ENCODE data around the gene PLEKHG3.

DNA sequence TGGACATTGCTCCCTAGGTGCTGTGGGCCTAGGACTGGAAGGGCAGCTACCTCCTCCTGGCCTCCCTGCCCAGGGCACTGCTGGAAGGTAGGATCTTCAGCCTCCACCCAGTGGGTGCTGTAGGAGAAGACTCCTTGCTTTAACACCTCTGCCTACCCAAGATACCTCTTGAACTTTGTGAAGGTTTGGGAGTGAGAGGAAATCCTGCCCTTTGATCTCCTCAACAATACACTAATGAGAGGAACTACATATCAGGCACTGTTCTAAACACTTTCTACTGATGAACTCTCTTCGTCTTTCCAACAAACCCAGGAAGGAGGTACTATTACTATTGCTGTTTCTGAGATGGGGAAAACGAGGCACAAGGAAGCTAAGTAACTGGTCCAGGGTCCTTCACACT lies 66.9 kb downstream of the PLEKHG3 start:
- TF ChIP-seq, protein P1, sequence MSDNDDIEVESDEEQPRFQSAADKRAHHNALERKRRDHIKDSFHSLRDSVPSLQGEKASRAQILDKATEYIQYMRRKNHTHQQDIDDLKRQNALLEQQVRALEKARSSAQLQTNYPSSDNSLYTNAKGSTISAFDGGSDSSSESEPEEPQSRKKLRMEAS (IDR thresholded peaks at IDR 0.05), result no peak
- TF ChIP-seq CEBPB (IDR thresholded peaks at IDR 0.05) (no peak), TCF12 (IDR thresholded peaks at IDR 0.05; ENCODE audit: low read depth) (no peak), NFIC (IDR thresholded peaks at IDR 0.05) (no peak), TAF1 (IDR thresholded peaks at IDR 0.05; ENCODE audit: low read depth) (no peak), FOXM1 (IDR thresholded peaks at IDR 0.05; ENCODE audit: borderline replicate concordance, low read depth) (no peak), EP300 (IDR thresholded peaks at IDR 0.05; ENCODE audit: borderline replicate concordance) (no peak)
- TF ChIP-seq, protein P2, sequence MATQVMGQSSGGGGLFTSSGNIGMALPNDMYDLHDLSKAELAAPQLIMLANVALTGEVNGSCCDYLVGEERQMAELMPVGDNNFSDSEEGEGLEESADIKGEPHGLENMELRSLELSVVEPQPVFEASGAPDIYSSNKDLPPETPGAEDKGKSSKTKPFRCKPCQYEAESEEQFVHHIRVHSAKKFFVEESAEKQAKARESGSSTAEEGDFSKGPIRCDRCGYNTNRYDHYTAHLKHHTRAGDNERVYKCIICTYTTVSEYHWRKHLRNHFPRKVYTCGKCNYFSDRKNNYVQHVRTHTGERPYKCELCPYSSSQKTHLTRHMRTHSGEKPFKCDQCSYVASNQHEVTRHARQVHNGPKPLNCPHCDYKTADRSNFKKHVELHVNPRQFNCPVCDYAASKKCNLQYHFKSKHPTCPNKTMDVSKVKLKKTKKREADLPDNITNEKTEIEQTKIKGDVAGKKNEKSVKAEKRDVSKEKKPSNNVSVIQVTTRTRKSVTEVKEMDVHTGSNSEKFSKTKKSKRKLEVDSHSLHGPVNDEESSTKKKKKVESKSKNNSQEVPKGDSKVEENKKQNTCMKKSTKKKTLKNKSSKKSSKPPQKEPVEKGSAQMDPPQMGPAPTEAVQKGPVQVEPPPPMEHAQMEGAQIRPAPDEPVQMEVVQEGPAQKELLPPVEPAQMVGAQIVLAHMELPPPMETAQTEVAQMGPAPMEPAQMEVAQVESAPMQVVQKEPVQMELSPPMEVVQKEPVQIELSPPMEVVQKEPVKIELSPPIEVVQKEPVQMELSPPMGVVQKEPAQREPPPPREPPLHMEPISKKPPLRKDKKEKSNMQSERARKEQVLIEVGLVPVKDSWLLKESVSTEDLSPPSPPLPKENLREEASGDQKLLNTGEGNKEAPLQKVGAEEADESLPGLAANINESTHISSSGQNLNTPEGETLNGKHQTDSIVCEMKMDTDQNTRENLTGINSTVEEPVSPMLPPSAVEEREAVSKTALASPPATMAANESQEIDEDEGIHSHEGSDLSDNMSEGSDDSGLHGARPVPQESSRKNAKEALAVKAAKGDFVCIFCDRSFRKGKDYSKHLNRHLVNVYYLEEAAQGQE (IDR thresholded peaks at IDR 0.05; ENCODE audit: low read depth), result no peak
